SK-N-SH treated with all-trans-retinoic acid at 6 μM for 48 hours (cell line): Measurements from ENCODE around the gene CBX7.

ENCODE experiments used
- OSR1 ChIP-seq: fragments of 250-450 bp; sonication (Bioruptor Pico); IDR thresholded peaks from 2 replicates; pipeline ENCODE4 v1.8.0; 2022; ENCODE audit warnings: moderate library complexity, mild to moderate bottlenecking, inconsistent platforms
- POU6F1 ChIP-seq: fragments of 250-450 bp; sonication (Bioruptor Pico); IDR thresholded peaks from 2 replicates; pipeline ENCODE4 v1.8.0; 2021; ENCODE audit warnings: low read depth, mild to moderate bottlenecking, moderate library complexity, borderline replicate concordance
- PPARA ChIP-seq: fragments of 250-450 bp; sonication (Bioruptor Pico); IDR thresholded peaks from 2 replicates; pipeline ENCODE4 v1.5.0; 2020; ENCODE audit warnings: mild to moderate bottlenecking, borderline replicate concordance
- SNAI2 ChIP-seq: fragments of 250-450 bp; sonication (Bioruptor Pico); IDR thresholded peaks from 2 replicates; pipeline ENCODE4 v1.5.0; 2020; ENCODE audit warnings: mild to moderate bottlenecking, moderate library complexity
- TCF4 ChIP-seq: fragments of 250-450 bp; sonication (Bioruptor Pico); IDR thresholded peaks from 2 replicates; pipeline ENCODE4 v1.8.0; 2021; ENCODE audit warnings: mild to moderate bottlenecking, moderate library complexity, borderline replicate concordance
- ZFP3 ChIP-seq: fragments of 250-450 bp; sonication (Bioruptor Pico); IDR thresholded peaks from 2 replicates; pipeline ENCODE4 v1.5.0; 2020; ENCODE audit warnings: mild to moderate bottlenecking, moderate library complexity
- TF ChIP-seq, protein P1 (sequence below): fragments of 250-450 bp; sonication (Bioruptor Pico); IDR thresholded peaks from 2 replicates; pipeline ENCODE4 v1.5.0; 2020; ENCODE audit warnings: mild to moderate bottlenecking, moderate library complexity
- TF ChIP-seq, protein P2 (sequence below): fragments of 250-450 bp; sonication (Bioruptor Pico); IDR thresholded peaks from 2 replicates; pipeline ENCODE4 v1.5.1; 2021; ENCODE audit warnings: mild to moderate bottlenecking, moderate library complexity

DNA sequence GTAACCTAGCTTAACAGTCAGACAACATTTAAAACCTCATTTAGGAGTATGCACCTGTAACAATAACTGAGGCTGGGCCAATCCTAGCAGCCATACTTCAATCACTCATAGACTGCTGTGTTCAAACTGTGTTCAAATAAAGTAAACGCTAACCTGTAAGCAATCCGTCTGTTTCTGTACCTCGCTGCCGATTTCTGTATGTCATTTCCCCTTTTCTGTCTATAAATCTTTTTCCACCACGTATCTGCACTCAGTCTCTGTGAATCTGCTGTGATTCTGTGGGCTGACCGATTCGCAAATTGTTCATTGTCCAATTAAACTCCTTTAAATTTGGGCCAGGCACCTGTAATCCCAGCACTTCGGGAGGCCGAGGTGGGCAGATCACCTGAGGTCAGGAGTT lies 43.1 kb downstream of the CBX7 start:
- TF ChIP-seq OSR1 (CRISPR knock-in tag) (no peak), SNAI2 (CRISPR knock-in tag) (no peak), POU6F1 (no peak), TCF4 (CRISPR knock-in tag) (no peak), ZFP3 (no peak), PPARA (CRISPR knock-in tag) (no peak)
- TF ChIP-seq, protein P1, sequence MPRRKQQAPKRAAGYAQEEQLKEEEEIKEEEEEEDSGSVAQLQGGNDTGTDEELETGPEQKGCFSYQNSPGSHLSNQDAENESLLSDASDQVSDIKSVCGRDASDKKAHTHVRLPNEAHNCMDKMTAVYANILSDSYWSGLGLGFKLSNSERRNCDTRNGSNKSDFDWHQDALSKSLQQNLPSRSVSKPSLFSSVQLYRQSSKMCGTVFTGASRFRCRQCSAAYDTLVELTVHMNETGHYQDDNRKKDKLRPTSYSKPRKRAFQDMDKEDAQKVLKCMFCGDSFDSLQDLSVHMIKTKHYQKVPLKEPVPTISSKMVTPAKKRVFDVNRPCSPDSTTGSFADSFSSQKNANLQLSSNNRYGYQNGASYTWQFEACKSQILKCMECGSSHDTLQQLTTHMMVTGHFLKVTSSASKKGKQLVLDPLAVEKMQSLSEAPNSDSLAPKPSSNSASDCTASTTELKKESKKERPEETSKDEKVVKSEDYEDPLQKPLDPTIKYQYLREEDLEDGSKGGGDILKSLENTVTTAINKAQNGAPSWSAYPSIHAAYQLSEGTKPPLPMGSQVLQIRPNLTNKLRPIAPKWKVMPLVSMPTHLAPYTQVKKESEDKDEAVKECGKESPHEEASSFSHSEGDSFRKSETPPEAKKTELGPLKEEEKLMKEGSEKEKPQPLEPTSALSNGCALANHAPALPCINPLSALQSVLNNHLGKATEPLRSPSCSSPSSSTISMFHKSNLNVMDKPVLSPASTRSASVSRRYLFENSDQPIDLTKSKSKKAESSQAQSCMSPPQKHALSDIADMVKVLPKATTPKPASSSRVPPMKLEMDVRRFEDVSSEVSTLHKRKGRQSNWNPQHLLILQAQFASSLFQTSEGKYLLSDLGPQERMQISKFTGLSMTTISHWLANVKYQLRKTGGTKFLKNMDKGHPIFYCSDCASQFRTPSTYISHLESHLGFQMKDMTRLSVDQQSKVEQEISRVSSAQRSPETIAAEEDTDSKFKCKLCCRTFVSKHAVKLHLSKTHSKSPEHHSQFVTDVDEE = no peak
- TF ChIP-seq, protein P2, sequence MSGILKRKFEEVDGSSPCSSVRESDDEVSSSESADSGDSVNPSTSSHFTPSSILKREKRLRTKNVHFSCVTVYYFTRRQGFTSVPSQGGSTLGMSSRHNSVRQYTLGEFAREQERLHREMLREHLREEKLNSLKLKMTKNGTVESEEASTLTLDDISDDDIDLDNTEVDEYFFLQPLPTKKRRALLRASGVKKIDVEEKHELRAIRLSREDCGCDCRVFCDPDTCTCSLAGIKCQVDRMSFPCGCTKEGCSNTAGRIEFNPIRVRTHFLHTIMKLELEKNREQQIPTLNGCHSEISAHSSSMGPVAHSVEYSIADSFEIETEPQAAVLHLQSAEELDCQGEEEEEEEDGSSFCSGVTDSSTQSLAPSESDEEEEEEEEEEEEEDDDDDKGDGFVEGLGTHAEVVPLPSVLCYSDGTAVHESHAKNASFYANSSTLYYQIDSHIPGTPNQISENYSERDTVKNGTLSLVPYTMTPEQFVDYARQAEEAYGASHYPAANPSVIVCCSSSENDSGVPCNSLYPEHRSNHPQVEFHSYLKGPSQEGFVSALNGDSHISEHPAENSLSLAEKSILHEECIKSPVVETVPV = no peak
